ENCODE data around the gene CCNL1. TPM values are rescaled to one million over a fixed set of nuclear protein-coding genes. Genes with fewer than 3 reads are reported as not detected.

Gene CCNL1
- total RNA-seq, 2 donors from 2014 or later: 97.4 to 128 TPM

GRCh38 chr3:157167371-157168042 lies 7.6 kb upstream of the CCNL1 start:
- no peak overlapping the region for H3K27ac ChIP-seq (ENCODE audit: low read depth, low read length)
- no peaks in the 10 kb centered on the region for H3K36me3 ChIP-seq (ENCODE audit: control insufficient read depth, insufficient read depth, low read length)
- no peak overlapping the region for H3K27ac Mint-ChIP-seq
- H3K4me1 Mint-ChIP-seq: peaks cover 2% of the 10 kb centered on the region
- H3K27me3 ChIP-seq (ENCODE audit: control insufficient read depth, insufficient read depth, low read length, poor library complexity, severe bottlenecking): no peaks in the 10 kb centered on the region
- no peaks in the 10 kb centered on the region for H3K36me3 Mint-ChIP-seq (ENCODE audit: low read depth)
- no peaks in the 10 kb centered on the region for H3K9me3 ChIP-seq (ENCODE audit: control insufficient read depth, low read length)
- no peak for TF ChIP-seq CTCF (conservative IDR thresholded peaks at IDR 0.05)
- no peak for DNase-seq
- H3K4me3 ChIP-seq (ENCODE audit: low read length): no peak overlapping the region
- no peak overlapping the region for H3K9ac ChIP-seq (ENCODE audit: extremely low read depth, low read length, poor library complexity, severe bottlenecking)
- H3K4me3 Mint-ChIP-seq: no peak overlapping the region
- H3K9me3 Mint-ChIP-seq: no peaks in the 10 kb centered on the region
- peaks cover 4% of the 10 kb centered on the region for H3K27me3 Mint-ChIP-seq (ENCODE audit: insufficient read depth)
- H3K4me1 ChIP-seq (ENCODE audit: control insufficient read depth, insufficient read depth, low read length): no peaks in the 10 kb centered on the region
- WGBS, 2 experiments (ENCODE audit: insufficient coverage in 1 of 2, insufficient read length in 1 of 2): 88 to 95% methylated on average over 5 of the region's 5 CpGs

- no peak for TF ChIP-seq CTCF (conservative IDR thresholded peaks at IDR 0.05)
- DNase-seq: no peak
- no peaks in the 10 kb centered on the region for H3K36me3 ChIP-seq (ENCODE audit: control insufficient read depth, insufficient read depth, low read length)
- no peaks in the 10 kb centered on the region for H3K27me3 ChIP-seq (ENCODE audit: control insufficient read depth, insufficient read depth, low read length, poor library complexity, severe bottlenecking)
- no peaks in the 10 kb centered on the region for H3K9me3 ChIP-seq (ENCODE audit: control insufficient read depth, low read length)
- H3K4me1 ChIP-seq (ENCODE audit: control insufficient read depth, insufficient read depth, low read length): no peaks in the 10 kb centered on the region
- H3K9me3 Mint-ChIP-seq: no peaks in the 10 kb centered on the region
- WGBS, 2 experiments (ENCODE audit: insufficient coverage in 1 of 2, insufficient read length in 1 of 2): 79 to 83% methylated on average over 2 of the region's 2 CpGs
- peaks cover 4% of the 10 kb centered on the region for H3K27me3 Mint-ChIP-seq (ENCODE audit: insufficient read depth)
- H3K27ac ChIP-seq (ENCODE audit: low read depth, low read length): no peak overlapping the region
- no peak overlapping the region for H3K4me3 Mint-ChIP-seq
- H3K4me3 ChIP-seq (ENCODE audit: low read length): no peak overlapping the region
- peaks cover 2% of the 10 kb centered on the region for H3K4me1 Mint-ChIP-seq
- no peak overlapping the region for H3K9ac ChIP-seq (ENCODE audit: extremely low read depth, low read length, poor library complexity, severe bottlenecking)
- no peaks in the 10 kb centered on the region for H3K36me3 Mint-ChIP-seq (ENCODE audit: low read depth)
- H3K27ac Mint-ChIP-seq: no peak overlapping the region
Observed at GRCh38 chr3:157166561-157166960, 6.6 kb upstream of the CCNL1 start.

GRCh38 chr3:157166115-157166514 lies 6.2 kb upstream of the CCNL1 start:
- Mint-ChIP-seq H3K27me3 (ENCODE audit: insufficient read depth) (no peaks in the 10 kb centered on the region), H3K9me3 (no peaks in the 10 kb centered on the region), H3K4me1 (peaks cover 5% of the 10 kb centered on the region), H3K27ac (no peak overlapping the region), H3K4me3 (no peak overlapping the region), H3K36me3 (ENCODE audit: low read depth) (no peaks in the 10 kb centered on the region)
- H3K4me3 ChIP-seq (ENCODE audit: low read length): no peak overlapping the region
- H3K9me3 ChIP-seq (ENCODE audit: control insufficient read depth, low read length): no peaks in the 10 kb centered on the region
- no peaks in the 10 kb centered on the region for H3K36me3 ChIP-seq (ENCODE audit: control insufficient read depth, insufficient read depth, low read length)
- no peak for TF ChIP-seq CTCF (conservative IDR thresholded peaks at IDR 0.05)
- DNase-seq: no peak
- no peak overlapping the region for H3K9ac ChIP-seq (ENCODE audit: extremely low read depth, low read length, poor library complexity, severe bottlenecking)
- H3K27me3 ChIP-seq (ENCODE audit: control insufficient read depth, insufficient read depth, low read length, poor library complexity, severe bottlenecking): no peaks in the 10 kb centered on the region
- H3K27ac ChIP-seq (ENCODE audit: low read depth, low read length): no peak overlapping the region
- H3K4me1 ChIP-seq (ENCODE audit: control insufficient read depth, insufficient read depth, low read length): no peaks in the 10 kb centered on the region

Data from endodermal cell (in vitro differentiated cells).